GM21825 (cell line): Measurements from ENCODE around the gene IRF8.

Experiments used
- ATAC-seq: cut with Tn5 transposase; IDR thresholded peaks from one replicate; pipeline ENCODE4 v1.9.1; 2021; ENCODE audit warnings: mild to moderate bottlenecking, moderate library complexity; ENCODE audit not compliant: unreplicated experiment

Gene IRF8

DNA sequence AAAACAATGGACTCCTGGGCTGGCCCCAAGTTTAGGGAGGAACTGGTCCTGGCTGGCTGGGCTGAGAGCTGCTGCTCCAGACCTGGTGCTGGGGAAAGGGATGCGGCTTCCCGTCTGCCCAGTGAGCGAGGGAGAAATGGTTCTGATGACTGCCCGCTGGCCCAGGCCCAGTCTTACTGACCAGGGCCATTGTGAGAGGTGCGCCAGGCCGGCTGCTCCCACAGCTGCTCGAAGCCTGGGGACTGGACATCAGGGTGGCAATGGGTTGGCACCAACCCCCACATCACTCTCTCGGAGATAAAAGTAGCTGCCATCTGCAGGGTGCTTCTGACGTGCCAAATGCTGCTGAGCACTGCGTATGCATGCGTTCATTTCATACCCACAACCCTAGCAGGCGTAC lies 53.2 kb downstream of the IRF8 start:
- no peak for ATAC-seq

DNA sequence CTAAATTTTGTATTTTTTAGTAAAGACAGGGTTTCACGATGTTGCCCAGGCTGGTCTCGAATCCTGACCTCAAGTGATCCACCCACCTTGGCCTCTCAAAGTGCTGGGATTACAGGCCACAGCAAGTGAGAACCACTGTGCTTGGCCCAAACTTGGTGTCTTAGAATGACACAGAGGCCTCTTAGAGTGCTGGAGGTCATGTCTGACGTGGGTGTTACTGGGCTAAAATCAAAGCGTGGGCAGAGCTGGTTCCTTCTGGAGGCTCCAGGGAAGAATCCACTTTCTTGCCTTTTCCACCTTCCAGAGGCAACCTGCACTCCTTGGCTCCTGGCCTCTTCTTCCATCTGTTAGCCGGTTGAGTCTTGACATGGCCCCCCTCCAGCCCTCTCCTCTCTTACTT lies 53.8 kb downstream of the IRF8 start:
- no peak for ATAC-seq

DNA sequence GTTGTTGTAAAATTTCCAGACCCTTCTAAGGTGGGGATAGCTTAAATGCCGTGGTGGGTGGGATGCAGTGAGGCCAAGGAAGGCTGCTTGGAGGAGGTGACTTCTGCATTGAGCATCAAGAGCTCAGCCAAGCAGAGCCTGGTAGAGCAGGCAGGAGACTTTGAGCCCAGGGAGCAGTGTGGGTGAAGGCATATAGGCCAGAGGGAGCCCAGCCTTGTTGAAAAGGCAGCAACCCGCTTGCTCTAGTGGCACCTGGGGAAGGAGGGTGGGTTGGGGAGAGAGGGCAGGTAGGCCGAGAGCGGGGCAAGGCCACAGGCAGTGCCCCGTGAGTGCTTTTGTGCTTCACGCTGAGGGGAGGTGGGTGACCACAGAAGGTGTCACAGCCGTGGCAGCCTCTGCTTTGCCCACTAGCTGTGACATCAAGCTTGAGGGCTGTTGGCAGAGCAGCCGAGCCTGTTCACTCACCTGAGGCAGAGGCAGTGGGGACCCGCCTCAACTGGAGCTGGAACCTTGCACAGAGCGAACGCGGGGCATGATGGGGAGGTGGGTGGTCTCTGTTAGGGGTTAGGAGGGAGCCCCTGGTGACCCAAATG lies 56.1 kb downstream of the IRF8 start:
- no peak for ATAC-seq

DNA sequence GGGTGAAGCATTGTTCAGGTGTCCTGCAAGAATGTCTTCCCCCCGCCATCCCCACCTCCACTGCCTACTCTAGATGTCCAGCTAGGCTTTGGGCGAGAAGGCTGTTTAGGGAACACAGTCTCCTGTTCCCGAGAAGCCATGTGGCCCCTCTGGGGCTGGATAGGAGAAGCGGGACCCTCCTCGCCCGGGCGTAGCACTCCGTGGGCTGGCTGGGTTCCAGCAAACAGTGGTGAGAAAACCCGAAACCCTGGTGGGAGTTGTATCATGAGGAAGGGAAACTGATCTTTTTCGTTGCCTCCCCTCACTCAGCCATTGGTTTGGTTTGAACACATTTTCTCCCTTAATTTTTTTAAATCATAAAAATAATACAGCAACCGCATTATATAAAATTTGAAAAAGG lies 56.6 kb downstream of the IRF8 start:
- ATAC-seq: no peak

DNA sequence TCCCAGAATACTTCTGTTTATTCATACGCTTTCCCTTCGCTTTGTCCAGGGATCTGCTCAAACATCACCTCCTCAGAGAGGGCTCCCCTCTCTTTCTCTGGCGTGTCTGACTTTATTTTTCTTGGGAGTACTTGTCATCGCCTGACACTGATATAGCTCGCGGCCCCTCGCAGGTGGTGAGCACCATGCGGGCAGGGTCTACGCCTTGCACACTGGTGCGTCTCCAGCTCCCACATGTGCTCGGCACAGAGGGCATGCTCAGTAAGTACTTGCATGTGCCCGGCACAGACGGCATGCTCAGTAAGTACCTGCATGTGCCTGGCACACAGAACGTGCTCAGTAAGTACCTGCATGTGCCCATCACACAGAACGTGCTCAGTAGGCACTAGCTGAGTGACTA lies 57.5 kb downstream of the IRF8 start:
- no peak for ATAC-seq

DNA sequence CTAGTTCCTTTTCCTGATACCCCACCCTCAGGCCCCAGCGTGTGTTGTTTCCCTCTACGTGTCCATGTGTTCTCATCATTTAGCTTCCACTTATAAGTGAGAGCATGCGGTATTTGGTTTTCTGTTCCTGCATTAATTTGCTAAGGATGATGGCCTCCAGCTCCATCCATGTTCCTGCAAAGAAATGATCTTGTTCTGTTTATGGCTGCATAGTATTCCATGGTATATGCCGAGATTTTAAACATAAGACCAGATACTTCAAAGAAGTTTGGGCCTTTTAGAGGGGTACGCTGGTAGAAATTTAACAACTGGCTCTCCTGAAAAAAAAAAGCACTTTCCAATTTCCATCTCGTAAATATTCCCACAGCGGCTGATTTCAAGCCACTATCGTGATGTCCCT lies 59.8 kb downstream of the IRF8 start:
- ATAC-seq: no peak

DNA sequence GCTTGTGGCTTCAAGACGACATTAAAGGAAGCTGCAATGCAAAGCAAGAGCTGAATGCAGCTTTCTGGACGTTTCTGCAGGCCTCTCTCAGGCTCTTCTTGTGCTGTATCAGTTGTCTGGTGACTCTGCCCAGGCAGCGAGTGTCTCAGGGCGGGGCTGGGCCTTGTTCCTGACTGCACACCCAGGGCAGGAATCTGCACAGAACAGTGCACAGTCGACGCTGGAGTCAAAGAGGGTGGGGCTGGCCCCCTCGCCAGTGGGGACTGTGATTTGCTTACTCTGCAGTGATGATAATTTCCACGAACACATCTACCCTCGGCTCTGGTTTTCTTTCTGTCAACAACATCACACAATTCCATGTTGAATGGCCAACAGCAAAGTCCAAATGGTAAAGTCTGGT lies 60.7 kb downstream of the IRF8 start:
- ATAC-seq: no peak

DNA sequence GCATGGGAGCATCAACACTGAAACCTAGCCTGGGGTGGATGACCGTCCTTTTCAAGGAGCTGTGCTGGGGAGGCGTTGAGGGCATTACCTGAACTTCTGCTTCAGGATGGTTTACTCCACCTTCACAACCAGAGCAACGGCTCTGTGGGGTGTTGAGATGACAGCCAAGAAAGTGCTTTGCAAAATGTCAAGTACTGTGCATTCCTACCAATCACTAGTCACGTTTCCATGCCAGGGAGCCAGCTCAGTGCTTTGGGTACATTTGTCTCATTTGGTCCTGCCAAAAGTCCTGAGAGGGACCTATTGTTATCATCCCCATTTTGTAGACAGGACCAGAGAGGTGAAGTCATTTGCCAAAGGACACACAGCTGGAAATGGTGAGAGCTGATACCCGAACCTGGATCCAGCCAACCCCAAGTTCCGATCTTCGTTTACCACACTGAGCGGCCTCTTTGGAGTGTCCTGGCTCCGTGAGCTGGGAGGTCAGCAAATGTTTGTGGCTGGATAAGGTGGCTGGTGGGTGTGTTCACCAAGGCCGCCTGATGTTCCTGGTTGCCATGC lies 61.6 kb downstream of the IRF8 start:
- no peak for ATAC-seq

DNA sequence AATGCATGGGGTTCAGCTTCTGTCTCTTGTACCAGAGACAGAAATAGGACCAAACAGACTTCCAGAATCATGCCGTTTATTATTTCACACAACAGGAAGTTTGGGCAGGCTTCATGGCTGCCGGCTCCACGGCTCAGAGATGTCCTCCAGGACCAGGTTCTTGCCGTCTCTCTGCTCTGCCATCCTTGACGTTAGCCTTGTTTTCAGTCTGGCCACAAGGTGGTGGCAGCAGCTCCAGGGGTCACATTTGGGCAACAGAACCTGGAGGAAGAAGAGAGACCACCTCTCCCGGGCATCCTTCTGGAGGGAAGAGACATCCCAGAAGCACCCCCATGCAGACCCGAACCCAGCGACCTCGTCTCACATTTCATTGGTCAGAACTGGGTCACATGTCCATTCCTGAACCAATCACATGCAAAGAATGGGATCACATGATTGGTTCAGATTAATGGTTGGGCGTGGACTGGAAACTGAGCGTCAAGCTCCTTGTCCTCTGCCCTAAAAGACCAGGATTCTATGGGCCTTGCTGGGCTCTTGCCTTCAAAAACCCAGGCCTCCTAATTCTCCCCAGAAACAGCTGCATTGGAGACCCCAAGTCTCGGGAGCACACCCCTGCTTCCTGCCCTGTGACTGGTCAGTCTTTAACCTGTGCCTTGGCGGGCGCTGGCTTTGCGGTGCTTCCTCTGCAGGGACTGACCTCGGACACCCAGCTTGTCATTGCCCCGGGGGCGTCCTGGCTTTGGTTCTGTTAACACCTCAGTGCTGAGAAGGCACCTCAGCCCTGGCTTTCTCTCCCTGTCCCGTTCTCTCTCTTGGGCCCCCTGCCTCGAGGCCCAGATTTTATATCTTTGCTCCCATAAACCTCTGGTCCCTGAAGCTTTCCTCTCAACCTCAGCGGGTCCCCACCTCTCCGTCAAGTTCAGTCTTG lies 63.3 kb downstream of the IRF8 start:
- ATAC-seq: no peak

DNA sequence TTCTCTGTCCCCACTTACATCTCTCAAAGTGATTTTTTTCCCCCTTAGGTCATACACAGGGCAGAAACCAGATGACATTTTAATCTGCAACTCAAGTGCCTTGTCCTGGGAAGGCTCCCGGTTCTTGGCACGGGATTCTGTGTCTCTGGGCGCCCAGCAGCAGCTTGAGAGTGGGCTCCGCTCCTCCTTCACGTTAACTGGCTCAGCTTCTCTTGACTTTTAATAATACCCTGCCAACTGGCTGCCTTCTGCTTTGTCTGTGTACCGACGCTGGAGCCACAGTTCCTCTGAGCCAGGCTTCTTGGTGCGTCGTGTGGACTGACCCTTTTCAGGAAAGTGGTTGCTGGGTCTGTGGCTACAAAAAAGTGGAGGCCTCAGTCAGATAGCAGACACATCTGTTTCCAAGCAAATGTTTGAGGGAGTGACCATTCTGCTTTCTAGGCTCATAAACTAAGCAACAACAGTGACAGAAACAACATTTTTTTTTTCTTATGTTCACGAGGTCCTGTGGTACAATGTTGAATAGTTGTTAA lies 64.9 kb downstream of the IRF8 start:
- no peak for ATAC-seq

DNA sequence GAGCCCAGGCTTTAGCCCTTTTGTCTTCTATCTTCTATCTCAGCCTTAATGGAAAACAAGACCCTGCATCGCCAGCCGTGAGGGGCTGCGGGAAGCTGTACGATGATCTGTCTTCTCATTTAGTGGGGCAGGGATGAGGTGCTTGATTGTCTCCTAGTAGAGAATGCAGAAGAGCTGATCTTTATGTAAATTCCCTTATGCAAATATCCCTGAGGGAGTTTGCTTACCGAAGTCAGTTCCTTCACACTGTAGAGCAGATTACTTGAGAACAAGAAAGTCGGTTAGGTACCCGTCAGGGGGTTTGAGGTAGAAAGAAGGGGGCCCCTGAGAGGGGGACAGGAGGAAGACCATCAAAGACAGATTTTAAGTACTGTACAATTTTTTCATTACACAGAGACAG lies 66.2 kb downstream of the IRF8 start:
- no peak for ATAC-seq

DNA sequence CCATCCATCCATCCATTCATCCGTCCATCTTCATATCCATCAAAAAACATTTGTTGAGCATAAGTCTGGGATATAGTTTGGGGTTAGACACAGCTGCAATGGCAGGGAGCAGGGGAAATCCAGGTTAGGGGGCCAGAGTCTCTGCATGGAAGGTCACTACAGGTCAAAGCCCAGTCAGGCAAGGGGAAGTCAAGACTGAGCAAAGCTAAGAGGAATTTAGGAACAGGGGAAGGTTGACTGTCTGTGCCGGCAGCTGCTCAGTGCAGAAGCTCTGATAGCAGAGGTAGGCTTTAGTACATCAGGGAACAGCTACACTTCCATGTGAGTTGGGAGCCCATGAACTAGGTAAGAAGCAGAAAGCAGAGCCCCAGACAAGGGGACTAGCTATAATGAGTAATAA lies 68.1 kb downstream of the IRF8 start:
- ATAC-seq: no peak

DNA sequence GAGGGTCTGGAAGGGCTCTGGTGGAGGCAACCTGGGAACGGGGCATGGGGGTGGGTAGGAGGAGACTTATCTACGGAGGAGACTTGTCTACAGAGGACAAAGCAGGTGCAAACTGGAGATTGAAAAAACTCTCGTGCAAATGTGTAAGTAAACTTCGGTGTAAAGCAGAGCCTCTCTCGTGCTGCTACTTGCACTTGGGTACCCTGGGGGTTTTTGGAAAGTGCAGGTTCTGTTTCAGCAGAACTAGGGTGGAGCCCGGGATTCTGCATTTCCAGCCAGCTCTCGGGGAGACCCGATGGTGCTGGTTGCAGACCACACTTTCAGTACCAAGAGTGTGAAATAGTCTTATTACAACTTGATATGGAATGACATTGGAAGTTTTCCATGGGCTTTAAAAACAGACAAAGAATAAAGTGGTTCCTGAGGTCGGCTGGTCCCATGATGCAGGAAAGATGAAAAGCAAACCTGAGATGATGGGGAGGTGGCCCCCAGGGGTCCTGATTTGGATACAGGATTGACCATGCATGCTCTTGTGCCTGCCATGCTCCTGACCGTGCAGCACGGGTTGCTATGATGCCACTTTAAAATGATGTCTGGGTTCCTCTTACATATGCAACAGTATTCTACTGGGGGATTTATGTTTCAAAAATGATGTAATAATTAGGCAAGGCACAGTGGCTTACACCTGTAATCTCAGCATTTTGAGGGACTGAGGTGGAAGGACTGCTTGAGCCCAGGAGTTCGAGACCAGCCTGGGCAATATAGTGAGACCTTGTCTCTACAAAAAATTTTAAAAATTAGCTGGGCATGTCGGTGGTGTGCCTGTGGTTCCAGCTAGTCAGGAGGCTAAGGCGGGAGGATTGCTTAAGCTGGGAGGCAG lies 69.3 kb downstream of the IRF8 start:
- no peak for ATAC-seq

DNA sequence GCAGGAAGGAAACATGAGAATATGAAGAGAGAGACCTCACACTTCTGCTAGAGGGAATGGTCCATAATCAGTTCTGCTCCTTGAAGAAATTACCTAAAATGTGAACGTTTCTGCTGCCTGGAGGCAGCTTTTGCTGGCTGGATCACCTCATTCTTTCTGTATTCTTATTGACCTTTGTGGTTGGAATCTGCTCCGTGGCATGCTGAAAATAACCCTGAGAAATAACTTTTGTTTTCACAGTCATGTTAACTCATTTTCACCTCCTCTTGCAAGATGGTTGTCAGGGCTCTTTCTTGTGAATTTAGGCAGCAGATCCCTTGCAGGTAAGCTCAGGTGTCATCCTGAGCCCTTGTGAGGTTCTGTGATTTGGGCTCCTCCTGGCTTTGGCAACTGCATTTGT lies 70.2 kb downstream of the IRF8 start:
- no peak for ATAC-seq

DNA sequence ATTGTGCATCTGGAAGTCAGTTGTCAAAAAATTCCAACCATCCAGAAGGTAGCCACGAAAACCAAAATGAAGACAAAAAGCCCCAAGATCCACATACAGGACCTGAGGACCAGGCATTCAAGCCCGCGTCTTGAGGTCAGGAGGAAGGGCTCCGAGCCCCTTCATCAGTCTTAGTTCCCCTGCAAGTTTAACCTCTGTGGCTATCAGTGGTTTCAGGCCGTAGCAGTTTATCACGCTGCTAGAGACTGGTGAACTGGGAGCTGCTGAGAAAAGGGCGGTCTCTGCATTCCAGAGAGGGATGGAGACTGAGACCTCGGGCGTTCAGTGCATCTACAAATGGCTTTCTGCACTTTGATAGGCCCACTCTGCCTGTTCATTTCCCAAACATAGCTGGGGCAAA lies 70.6 kb downstream of the IRF8 start:
- no peak for ATAC-seq

DNA sequence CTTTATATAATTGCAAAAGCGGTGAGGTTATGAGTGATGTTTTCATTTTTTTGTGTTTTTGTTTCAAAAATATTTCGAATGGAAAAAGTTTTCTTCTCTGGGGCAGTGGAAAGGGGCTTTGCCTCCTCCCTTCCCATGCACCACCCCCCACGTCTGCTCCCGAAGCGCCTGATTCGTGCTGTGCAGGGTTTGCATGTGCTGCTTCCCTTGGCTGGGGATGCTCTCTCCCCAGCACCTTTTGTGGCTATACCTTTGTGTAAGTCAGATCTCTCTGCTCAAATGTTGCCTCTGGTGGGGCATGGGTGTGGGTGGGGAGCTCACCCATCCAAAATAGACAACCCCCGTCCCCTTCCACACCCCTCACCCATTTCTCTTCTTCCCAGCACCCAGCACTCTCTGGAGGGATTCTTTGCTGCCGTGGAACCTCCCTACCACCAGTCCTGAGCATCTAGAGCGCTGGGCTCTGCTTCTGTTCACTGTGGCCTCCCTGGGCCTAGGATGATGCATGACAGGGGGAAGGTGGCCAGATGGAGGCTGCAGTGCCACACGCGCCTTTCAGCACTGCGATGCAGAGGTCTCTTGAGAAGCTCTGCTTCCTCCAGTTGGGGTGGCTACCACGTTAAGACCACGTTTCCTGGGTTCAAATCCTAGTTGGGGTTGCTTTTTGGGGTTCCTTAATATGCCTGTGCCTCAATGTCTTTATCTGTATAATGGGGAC lies 71.2 kb downstream of the IRF8 start:
- ATAC-seq: no peak

DNA sequence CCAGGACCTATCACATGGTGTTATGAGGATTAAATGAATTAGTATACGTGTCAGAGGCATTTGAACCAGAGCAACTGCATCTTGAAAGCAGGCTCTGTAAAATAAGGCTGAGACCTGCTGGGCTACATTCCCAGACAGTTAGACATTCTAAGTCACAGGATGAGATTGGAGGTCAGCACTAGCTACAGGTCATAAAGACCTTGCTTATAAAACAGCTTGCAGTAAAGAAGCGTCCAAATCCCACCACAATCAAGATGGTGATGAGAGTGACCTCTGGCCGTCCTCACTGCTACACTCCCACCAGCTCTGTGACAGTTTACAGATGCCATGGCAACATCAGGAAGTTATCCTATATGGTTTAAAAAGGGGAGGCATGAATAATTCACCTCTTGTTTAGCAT lies 71.8 kb downstream of the IRF8 start:
- no peak for ATAC-seq
